AG09309 (cell line): ENCODE data around the gene LPCAT4.
"Not testable (repeated sequence)": the region's sequence is repeated elsewhere in the genome, so short reads cannot be mapped to it uniquely, and the experiment has no call there.

Experiments
- DNase-seq: peaks from one replicate; pipeline ENCODE4 v3.0.0-alpha.2; 2010; ENCODE audit warnings: low read depth
- H3K4me3 ChIP-seq: 2 replicates; pipeline ENCODE4 v1.5.1; 2011; ENCODE audit warnings: mild to moderate bottlenecking, low read depth, low read length, moderate library complexity; ENCODE audit not compliant: control insufficient read depth
- TF ChIP-seq, protein P1 (sequence below): IDR thresholded peaks from 2 replicates; pipeline ENCODE4 v1.5.1; 2011; ENCODE audit warnings: mild to moderate bottlenecking, low read depth, low read length, inconsistent platforms; ENCODE audit not compliant: insufficient read depth, control insufficient read depth; ENCODE audit errors: missing control alignments

Gene LPCAT4

DNA sequence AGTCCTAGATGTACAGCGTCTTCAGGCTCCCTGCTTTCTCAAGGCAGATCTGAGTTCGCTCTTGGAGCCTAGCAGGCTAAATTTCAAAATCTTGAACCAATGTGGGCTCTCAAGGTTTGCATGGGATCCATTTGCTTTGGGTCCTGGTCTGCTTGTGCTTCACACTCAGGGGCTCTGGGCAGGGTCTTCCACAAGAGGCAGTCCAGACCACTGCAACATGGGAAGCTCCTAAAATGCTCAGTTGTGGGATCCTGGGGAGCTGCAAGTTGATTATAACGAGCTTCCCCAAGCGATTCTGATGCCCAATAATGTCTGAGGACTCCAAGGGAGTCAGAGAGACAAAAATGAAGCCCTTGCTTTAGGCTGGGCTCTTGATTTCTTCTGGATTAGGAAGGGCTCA is 17.2 kb downstream of the LPCAT4 start:
- DNase-seq, result no peak
- no peak overlapping the region for H3K4me3 ChIP-seq
- TF ChIP-seq, protein P1, sequence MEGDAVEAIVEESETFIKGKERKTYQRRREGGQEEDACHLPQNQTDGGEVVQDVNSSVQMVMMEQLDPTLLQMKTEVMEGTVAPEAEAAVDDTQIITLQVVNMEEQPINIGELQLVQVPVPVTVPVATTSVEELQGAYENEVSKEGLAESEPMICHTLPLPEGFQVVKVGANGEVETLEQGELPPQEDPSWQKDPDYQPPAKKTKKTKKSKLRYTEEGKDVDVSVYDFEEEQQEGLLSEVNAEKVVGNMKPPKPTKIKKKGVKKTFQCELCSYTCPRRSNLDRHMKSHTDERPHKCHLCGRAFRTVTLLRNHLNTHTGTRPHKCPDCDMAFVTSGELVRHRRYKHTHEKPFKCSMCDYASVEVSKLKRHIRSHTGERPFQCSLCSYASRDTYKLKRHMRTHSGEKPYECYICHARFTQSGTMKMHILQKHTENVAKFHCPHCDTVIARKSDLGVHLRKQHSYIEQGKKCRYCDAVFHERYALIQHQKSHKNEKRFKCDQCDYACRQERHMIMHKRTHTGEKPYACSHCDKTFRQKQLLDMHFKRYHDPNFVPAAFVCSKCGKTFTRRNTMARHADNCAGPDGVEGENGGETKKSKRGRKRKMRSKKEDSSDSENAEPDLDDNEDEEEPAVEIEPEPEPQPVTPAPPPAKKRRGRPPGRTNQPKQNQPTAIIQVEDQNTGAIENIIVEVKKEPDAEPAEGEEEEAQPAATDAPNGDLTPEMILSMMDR, result no peak

DNA sequence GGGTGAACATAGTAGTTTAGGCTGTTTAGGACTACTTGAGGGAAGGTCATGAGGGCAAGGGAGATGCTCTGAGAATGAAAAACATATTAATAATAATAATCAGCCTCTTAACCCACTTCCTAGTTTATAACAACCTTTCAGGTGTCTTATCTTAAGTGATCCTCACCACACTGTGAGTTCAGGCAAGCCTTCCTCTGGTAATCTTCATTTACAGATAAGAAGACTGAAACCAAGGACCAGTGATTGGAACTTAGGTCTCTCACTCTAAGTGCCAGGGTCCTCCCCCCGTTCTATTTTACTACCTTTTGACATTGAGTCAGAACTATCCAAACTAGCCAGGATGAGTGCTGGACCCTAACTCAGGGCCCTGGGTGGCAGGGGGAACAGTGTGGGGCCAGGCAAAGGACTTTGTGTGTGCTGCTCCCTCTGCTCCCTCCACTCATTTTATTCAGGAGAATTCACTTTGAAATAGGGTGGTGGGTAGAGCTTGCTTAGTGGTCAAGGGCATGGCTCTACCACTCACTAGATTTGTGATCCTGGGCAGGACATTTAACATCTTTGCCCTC is 18.2 kb downstream of the LPCAT4 start:
- TF ChIP-seq, protein P1, result no peak
- H3K4me3 ChIP-seq, result no peak overlapping the region
- no peak for DNase-seq

DNA sequence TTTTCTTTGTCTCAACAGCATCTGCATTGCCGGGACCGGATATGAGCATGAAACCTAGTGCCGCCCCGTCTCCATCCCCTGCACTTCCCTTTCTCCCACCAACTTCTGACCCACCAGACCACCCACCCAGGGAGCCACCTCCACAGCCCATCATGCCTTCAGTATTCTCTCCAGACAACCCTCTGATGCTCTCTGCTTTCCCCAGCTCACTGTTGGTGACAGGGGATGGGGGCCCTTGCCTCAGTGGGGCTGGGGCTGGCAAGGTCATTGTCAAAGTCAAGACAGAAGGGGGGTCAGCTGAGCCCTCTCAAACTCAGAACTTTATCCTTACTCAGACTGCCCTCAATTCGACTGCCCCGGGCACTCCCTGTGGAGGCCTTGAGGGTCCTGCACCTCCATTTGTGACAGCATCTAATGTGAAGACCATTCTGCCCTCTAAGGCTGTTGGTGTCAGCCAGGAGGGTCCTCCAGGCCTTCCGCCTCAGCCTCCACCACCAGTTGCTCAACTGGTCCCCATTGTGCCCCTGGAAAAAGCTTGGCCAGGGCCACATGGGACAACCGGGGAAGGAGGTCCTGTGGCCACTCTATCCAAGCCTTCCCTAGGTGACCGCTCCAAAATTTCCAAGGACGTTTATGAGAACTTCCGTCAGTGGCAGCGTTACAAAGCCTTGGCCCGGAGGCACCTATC is 18.9 kb downstream of the LPCAT4 start:
- no peak overlapping the region for H3K4me3 ChIP-seq
- TF ChIP-seq, protein P1, result no peak
- no peak for DNase-seq

DNA sequence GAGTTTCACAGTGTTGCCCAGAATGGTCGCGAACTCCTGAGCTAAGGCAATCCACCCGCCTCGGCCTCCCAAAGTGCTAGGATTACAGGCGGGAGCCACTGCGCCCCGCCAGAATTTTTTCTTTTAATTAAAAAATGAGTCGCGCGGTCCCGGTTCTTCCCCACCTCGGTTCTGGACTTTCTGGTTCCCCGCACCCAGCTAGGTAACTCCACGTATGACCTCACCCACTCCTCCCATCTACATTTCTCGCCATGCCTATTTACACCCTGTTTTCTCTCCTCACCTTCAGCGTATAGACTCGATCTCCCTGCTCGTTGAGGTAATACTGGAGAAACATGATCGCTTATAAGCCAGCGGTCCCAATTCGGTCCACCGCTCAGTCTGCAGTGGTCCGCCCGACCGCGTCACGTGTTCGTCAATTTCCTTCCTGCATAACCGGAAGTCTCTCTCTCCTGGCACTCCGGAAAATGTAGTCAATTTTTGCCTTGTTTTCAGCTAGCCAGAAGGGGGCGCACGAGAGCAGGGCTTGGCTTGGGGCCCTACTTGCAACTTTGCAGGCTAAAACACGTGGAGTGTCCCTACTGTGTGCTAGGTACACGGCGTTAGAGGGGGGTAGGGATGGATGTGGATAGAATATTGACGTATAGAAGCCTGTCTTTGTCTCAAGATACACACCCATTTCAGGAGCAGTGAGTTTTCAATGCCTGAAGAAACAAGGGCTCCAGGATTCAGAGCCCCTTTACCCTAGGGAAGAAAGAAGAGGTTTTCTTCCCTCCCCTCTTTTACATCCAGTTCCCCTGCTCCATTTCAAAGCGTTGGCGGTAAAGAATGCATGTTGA is 24.0 kb downstream of the LPCAT4 start, which contains the start of the genes NOP10 and NUTM1:
Gene NOP10 (minus strand): TSS at position 400 of the 839 bp plus-strand sequence. CDS start 63 bp downstream, at position 337.
Gene NUTM1 (plus strand): TSS at position 579 of the 839 bp plus-strand sequence. CDS start 382 bp downstream, outside the sequence.
- peak within 1 kb of the TSS; percentile 63 for H3K4me3 ChIP-seq
- TF ChIP-seq, protein P1, result peak; percentile 92
- DNase-seq, result peak; percentile 74

DNA sequence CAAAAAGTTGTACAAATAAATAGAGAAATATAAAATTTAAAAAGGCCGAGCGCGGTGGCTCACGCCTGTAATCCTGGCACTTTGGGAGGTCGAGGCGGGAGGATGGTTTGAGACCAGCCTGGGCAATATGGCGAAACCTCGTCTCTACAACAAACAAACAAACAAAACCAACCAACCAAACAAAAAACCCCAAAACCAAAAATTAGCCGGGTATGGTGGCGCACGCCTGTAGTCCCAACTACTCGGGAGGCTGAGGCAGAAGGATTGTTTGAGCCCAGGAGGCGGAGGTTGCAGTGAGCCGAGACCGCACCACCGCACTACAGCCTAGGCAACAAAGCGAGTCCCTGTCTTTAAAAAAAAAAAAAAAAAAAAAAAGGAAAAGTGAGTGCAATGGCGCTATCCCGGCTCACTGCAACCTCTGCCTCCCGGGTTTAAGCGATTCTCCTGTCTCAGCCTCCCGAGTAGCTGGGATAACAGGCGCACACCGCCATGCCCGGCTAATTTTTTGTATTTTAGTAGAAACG is 24.7 kb downstream of the LPCAT4 start:
- not testable (repeated sequence) for DNase-seq

DNA sequence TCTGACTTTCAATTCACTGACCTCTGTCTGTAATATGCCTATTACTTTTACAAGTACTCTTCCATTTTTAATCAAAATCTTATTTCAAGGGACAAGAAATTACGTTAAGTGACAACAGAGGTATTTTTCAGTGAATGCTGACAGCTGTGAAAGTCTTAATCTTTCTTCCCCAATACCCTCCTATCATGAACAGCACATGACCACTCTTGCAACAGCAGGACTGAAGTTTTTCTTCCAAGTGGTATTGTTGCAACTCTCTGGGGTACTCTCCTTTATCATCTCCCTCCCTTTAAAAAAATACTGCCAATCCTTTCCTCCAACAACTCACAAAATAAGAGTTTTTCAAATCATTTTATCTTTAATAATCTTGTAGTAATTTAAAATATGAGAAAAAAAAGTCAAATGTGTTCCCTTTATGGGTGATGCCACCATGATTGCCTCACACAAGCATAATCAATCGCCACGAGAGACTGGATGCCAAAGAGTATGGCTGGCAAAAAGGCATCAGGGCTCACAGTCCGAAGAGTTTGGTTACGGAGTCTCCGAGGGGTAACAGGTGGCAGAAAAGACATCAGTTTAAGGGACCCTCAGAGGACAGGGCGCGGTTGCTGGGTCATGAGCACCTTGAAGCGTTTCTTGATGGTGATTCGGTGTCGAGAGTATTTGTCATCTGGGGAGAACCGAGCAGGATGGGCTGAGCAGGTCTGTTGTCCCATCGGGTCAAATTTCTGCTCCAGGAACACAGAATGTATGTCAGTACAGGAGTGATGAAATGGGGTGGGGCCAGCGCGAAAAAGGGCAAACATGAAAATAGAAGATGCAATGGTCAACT is 25.4 kb downstream of the LPCAT4 start:
- TF ChIP-seq, protein P1, result no peak
- H3K4me3 ChIP-seq, result peak overlapping the region; percentile 63
- no peak for DNase-seq

More for the DNA sequence above, 24.7 kb downstream of the LPCAT4 start:
- peak overlapping the region; percentile 63 for H3K4me3 ChIP-seq
